LNCAP (cell line): ENCODE measurements around the gene PET100.

Source experiments
- TF ChIP-seq, protein P1 (sequence below): fragments of 450-650 bp; IDR thresholded peaks from 2 replicates; pipeline ENCODE4 v1.5.1; 2017; ENCODE audit warnings: mild to moderate bottlenecking

Gene PET100

DNA sequence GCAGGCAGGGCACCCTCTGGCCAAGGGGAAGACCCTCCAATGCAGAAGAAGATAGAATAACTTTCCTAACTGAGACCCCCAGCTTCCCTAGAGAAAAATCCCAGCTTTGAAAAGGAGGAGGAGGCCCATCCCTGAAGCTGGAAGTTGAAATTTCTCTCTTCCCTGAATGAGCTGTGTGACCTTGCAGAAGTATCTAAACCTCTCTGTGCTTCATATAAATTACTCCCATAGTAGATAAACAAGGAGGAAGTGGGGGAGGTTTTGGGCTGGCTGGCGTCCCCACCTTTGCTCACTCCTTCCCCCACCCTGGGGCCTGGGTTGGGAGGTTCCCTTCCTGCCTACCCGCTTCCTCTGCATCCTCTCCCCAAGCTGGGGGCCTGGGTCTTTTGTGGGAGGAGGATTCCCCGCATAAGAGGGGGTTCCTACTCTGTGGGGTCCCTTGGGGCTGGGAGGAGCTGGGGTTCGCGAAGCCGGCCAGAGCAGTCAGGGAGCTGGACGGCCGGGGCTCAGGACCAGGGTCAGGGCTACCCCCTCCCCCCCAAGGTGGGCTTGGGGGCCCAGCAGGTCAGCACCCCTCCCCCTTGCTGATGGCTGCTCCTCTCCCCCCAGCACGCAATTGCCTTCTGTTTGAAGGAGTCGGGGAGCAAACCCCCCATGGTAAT, 22.2 kb upstream of the PET100 start:
- TF ChIP-seq, protein P1, sequence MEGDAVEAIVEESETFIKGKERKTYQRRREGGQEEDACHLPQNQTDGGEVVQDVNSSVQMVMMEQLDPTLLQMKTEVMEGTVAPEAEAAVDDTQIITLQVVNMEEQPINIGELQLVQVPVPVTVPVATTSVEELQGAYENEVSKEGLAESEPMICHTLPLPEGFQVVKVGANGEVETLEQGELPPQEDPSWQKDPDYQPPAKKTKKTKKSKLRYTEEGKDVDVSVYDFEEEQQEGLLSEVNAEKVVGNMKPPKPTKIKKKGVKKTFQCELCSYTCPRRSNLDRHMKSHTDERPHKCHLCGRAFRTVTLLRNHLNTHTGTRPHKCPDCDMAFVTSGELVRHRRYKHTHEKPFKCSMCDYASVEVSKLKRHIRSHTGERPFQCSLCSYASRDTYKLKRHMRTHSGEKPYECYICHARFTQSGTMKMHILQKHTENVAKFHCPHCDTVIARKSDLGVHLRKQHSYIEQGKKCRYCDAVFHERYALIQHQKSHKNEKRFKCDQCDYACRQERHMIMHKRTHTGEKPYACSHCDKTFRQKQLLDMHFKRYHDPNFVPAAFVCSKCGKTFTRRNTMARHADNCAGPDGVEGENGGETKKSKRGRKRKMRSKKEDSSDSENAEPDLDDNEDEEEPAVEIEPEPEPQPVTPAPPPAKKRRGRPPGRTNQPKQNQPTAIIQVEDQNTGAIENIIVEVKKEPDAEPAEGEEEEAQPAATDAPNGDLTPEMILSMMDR: no peak

DNA sequence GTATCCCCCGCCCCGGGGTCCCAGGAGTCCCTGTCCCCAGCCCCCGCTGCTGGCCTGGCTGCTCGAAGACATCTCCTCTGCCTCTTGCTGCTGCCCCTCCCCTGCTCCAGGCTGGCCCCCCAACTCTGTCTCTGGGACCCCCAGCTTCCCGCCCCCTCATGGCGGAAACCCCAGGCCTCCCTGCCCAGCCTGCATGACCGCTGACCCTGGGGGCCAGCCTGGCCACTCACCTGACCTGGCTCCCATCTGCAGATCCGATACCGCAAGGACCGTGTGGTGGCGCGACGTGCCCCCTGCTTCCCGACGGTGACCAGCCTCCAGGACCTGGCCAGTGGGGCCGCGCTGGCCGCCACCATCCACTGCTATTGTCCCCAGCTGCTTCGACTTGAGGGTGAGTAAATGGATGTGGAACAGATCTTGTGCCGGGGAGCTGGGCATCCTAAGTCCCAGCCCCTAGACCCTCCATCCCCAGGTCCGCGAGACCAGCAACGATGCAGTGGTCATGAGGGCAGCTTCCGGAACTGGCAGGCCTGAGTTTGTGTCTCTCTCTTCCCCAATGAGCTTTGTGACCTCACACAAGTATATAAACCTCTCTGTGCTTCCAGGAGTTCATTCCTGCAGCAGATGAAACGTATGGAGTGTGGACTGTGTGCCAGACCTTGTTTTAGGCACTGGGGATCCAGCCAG, 21.6 kb upstream of the PET100 start:
- TF ChIP-seq, protein P1: no peak

DNA sequence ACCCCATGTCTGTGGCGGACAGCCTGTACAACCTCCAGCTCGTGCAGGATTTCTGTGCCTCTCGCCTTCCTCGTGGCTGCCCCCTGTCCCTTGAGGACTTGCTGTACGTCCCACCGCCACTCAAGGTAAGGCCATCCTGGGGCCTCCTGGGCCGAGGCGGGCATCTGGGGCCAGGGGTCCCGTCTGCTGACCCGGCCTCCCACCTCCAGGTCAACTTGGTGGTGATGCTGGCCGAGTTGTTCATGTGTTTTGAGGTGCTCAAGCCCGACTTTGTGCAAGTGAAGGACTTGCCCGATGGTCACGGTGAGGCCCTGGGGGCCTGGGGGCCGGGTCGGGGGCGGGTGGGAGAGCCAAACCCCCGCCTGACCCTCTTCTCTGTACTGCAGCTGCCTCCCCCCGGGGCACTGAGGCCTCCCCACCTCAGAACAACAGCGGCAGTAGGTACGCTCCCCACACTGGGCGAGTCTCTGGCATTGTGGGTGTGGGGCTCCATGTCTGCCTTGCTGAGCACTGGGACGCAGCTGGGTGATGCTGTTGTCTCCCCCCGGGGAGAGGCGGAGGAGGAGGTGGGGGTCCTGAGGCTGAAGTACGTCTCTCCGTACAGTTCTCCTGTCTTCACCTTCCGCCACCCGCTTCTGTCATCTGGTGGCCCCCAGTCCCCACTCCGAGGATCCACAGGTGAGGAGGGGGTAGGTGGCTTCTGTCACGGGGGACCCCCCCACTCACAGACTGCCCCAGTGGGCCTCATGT, 18.9 kb upstream of the PET100 start:
- TF ChIP-seq, protein P1: no peak

DNA sequence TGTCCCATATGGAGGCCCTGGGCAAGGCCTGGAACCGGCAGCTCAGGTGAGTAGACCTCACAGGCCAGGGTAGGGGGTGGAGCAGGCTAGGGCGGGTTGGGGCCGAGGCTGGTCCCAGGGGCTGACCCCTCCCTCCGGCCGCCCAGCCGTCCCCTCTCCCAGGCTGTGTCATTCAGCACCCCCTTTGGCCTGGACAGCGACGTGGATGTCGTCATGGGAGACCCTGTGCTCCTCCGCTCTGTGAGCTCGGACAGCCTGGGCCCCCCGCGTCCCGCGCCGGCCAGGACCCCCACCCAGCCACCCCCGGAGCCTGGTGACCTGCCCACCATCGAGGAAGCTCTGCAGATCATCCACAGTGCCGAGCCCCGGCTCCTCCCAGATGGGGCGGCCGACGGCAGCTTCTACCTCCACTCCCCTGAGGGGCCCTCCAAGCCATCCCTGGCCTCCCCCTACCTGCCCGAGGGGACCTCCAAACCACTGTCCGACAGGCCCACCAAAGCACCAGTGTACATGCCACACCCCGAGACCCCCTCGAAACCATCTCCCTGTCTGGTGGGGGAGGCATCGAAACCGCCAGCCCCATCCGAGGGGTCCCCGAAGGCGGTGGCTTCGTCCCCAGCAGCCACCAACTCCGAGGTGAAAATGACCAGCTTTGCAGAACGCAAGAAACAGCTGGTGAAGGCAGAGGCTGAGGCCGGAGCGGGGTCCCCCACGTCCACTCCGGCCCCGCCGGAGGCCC, 17.9 kb upstream of the PET100 start:
- TF ChIP-seq, protein P1: no peak

DNA sequence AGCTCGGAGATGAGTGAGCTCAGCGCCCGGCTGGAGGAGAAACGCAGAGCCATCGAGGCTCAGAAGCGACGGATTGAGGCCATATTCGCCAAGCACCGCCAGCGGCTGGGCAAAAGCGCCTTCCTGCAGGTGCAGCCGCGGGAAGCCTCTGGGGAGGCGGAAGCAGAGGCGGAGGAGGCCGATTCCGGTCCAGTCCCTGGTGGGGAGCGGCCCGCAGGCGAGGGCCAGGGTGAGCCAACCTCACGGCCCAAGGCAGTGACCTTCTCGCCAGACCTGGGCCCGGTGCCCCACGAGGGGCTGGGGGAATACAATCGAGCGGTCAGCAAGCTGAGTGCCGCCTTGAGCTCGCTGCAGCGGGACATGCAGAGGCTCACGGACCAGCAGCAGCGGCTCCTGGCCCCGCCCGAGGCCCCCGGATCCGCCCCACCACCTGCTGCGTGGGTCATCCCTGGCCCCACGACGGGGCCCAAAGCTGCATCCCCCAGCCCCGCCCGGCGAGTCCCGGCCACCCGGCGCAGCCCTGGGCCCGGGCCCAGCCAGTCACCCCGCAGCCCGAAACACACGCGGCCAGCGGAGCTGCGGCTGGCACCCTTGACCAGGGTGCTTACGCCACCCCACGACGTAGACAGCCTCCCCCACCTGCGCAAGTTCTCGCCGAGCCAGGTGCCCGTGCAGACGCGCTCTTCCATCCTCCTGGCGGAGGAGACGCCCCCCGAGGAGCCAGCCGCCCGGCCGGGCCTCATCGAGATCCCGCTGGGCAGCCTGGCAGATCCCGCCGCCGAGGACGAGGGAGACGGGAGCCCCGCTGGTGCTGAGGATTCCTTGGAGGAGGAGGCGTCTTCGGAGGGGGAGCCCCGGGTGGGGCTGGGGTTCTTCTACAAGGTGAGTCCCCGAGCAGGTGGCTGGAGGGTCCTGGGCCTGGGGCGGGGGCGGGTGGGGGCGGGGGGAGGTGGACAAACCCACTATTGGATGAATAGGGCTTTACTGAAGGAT, 17.0 kb upstream of the PET100 start:
- TF ChIP-seq, protein P1: no peak

DNA sequence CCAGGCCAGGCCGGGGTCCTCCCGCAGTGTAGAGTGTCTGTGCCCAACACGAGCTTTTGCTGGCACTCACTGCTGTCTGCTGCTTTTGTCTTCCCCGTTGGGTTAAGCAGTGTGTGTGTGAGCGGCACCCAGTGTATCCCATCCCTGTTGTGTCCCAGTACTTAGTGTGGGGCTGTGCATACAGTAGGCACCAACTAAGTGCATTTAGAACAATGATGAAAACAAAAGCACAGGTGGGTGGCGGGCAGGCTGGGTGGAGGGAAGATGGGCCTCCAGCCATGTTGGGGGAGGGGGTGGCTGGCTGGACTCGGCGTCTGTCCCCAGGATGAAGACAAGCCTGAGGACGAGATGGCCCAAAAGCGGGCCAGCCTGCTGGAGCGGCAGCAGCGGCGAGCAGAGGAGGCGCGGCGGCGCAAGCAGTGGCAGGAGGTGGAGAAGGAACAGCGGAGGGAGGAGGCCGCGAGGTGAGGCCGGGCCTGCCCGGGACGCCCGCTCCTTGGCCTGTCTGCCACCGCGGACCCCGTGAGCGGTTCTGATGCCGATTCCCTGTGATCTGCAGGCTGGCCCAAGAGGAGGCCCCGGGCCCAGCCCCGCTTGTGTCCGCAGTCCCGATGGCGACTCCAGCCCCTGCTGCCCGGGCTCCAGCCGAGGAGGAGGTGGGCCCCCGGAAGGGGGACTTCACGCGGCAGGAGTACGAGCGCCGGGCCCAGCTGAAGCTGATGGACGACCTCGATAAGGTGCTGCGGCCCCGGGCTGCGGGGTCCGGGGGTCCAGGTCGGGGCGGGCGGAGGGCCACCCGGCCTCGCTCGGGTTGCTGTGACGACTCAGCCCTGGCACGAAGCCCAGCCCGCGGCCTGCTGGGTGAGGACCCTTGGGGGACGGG, 14.5 kb upstream of the PET100 start:
- TF ChIP-seq, protein P1: no peak
